GM23248 (cell line): ENCODE measurements around the gene HHATL.

ENCODE experiments used
- EZH2 ChIP-seq: fragments of 200-600 bp; sonication (generic); IDR thresholded peaks from 2 replicates; pipeline ENCODE4 v1.6.1; 2018; ENCODE audit warnings: antibody characterized with exemption, mild to moderate bottlenecking; ENCODE audit not compliant: insufficient read depth, poor library complexity, severe bottlenecking
- EZH2phosphoT487 ChIP-seq: fragments of 200-600 bp; sonication (generic); IDR thresholded peaks from 2 replicates; pipeline ENCODE4 v1.6.1; 2018; ENCODE audit warnings: antibody characterized with exemption, moderate library complexity, mild to moderate bottlenecking, low read depth; ENCODE audit not compliant: insufficient read depth

GRCh38 chr3:42664438-42664803 lies 38.2 kb downstream of the HHATL start:
- TF ChIP-seq EZH2 (no peak), EZH2phosphoT487 (no peak)
